HL-60 (cell line): ENCODE data around the gene CCDC6.

Experiments used
- DNase-seq, 2 experiments: peaks; one replicate each; pipeline ENCODE4 v3.0.0-alpha.2; 2010 to 2020; ENCODE audit warnings: low read depth in 1 of 2, low spot score in 1 of 2
- H3K27ac ChIP-seq: fragments of 250-450 bp; sonication (Bioruptor Pico); replicated peaks from 2 replicates; pipeline ENCODE4 v1.5.1; 2020; ENCODE audit warnings: mild to moderate bottlenecking, moderate library complexity
- H3K27me3 ChIP-seq: fragments of 250-450 bp; sonication (Bioruptor Pico); 2 replicates; pipeline ENCODE4 v1.5.1; 2021; ENCODE audit warnings: mild to moderate bottlenecking, moderate library complexity; ENCODE audit not compliant: insufficient read depth, poor library complexity, severe bottlenecking
- H3K4me3 ChIP-seq: replicated peaks from 2 replicates; pipeline ENCODE4 v1.5.1; 2011; ENCODE audit warnings: mild to moderate bottlenecking, control low read depth, low read length; ENCODE audit not compliant: insufficient read depth
- GABPA ChIP-seq: IDR thresholded peaks from 2 replicates; pipeline ENCODE4 v1.6.1; 2012; ENCODE audit warnings: low read depth
- POLR2AphosphoS5 ChIP-seq: IDR thresholded peaks from 2 replicates; pipeline ENCODE4 v1.6.1; 2012; ENCODE audit warnings: low read depth
- SPI1 ChIP-seq: IDR thresholded peaks from 2 replicates; pipeline ENCODE4 v1.6.1; 2012; ENCODE audit warnings: low read depth, mild to moderate bottlenecking, borderline replicate concordance
- TF ChIP-seq, protein P1 (sequence below): IDR thresholded peaks from one replicate; pipeline ENCODE4 v1.5.1; 2011; ENCODE audit warnings: low read length, control low read depth, inconsistent platforms; ENCODE audit not compliant: insufficient read depth
- TF ChIP-seq, protein P2 (sequence below): IDR thresholded peaks from 2 replicates; pipeline ENCODE4 v1.6.1; 2012; ENCODE audit warnings: low read depth; ENCODE audit not compliant: insufficient replicate concordance

The CCDC6 gene

DNA sequence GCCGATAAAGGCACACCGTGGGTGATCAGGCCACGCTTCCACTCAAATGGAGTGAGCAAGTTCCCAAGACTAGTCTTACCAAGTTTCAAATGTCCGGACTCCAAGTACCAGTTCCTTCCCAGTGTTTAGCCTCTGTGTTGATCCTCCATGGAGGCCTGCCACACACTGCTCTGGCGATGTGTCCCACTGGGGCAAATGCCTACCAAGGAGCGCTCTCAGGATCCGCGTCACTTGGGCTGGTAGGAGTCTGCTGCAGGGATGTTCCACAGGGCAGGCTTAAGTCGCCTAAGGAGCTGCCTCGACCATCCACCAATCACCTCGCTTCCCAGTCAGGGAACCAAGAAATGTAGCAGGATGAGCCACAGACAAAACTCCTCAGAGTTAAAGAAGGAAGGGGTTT lies 135.7 kb downstream of the CCDC6 start:
- Histone ChIP-seq H3K27ac (no peak overlapping the region), H3K27me3 (no peaks in the 10 kb centered on the region), H3K4me3 (no peak overlapping the region)
- TF ChIP-seq, protein P1, sequence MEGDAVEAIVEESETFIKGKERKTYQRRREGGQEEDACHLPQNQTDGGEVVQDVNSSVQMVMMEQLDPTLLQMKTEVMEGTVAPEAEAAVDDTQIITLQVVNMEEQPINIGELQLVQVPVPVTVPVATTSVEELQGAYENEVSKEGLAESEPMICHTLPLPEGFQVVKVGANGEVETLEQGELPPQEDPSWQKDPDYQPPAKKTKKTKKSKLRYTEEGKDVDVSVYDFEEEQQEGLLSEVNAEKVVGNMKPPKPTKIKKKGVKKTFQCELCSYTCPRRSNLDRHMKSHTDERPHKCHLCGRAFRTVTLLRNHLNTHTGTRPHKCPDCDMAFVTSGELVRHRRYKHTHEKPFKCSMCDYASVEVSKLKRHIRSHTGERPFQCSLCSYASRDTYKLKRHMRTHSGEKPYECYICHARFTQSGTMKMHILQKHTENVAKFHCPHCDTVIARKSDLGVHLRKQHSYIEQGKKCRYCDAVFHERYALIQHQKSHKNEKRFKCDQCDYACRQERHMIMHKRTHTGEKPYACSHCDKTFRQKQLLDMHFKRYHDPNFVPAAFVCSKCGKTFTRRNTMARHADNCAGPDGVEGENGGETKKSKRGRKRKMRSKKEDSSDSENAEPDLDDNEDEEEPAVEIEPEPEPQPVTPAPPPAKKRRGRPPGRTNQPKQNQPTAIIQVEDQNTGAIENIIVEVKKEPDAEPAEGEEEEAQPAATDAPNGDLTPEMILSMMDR = no peak
- TF ChIP-seq SPI1 (no peak), POLR2AphosphoS5 (no peak), GABPA (no peak)
- TF ChIP-seq, protein P2, sequence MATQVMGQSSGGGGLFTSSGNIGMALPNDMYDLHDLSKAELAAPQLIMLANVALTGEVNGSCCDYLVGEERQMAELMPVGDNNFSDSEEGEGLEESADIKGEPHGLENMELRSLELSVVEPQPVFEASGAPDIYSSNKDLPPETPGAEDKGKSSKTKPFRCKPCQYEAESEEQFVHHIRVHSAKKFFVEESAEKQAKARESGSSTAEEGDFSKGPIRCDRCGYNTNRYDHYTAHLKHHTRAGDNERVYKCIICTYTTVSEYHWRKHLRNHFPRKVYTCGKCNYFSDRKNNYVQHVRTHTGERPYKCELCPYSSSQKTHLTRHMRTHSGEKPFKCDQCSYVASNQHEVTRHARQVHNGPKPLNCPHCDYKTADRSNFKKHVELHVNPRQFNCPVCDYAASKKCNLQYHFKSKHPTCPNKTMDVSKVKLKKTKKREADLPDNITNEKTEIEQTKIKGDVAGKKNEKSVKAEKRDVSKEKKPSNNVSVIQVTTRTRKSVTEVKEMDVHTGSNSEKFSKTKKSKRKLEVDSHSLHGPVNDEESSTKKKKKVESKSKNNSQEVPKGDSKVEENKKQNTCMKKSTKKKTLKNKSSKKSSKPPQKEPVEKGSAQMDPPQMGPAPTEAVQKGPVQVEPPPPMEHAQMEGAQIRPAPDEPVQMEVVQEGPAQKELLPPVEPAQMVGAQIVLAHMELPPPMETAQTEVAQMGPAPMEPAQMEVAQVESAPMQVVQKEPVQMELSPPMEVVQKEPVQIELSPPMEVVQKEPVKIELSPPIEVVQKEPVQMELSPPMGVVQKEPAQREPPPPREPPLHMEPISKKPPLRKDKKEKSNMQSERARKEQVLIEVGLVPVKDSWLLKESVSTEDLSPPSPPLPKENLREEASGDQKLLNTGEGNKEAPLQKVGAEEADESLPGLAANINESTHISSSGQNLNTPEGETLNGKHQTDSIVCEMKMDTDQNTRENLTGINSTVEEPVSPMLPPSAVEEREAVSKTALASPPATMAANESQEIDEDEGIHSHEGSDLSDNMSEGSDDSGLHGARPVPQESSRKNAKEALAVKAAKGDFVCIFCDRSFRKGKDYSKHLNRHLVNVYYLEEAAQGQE = no peak
- DNase-seq = no peak

DNA sequence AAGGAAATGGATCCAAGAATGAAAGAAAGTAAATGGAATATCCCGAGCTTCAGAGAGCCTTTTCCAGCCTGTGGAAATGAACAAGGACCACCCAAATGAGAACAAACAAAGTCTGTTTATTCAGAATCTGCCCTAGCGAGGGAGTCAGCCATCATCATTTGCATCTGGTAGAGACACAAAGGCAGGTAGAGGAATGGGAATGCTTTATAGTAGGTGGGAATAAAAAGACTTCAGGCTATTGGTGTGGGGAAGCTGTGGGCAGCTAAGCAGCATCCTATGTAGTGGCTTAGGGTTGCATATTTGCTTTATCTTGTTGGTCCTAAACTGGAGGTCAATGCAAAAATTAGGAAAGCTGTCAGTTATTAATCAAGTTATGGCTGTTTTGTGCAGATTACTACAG lies 143.9 kb downstream of the CCDC6 start:
- TF ChIP-seq POLR2AphosphoS5 (no peak), GABPA (no peak), SPI1 (no peak)
- TF ChIP-seq, protein P1 = no peak
- TF ChIP-seq, protein P2 = no peak
- Histone ChIP-seq H3K27me3 (no peaks in the 10 kb centered on the region), H3K4me3 (no peak overlapping the region), H3K27ac (no peak overlapping the region)
- DNase-seq = no peak

DNA sequence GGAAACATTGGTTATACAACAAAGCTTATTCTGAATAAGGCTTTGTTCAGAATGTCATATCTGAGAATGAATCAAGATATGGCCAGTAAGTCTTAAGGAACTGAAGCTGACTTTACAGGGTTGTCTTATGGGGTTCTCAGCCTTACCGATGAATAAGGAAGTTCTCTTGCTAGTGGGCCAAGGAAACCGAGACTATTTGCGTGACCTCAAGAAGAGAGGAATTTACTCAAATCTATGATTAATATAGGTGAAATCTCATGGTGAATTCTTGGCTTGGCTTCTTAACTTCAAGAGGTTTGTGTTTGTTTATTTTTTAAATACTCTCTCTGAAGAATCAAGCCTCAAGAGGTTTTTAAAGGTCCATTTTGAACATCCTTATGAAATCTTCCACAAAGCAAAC lies 148.4 kb downstream of the CCDC6 start:
- Histone ChIP-seq H3K27me3 (no peaks in the 10 kb centered on the region), H3K27ac (no peak overlapping the region), H3K4me3 (no peak overlapping the region)
- no peak for DNase-seq
- no peak for TF ChIP-seq SPI1
- TF ChIP-seq GABPA = no peak
- TF ChIP-seq POLR2AphosphoS5 = no peak
- TF ChIP-seq, protein P2 = no peak
- TF ChIP-seq, protein P1 = no peak
